ENCODE results near the gene DAB1.

Gene DAB1

DNA sequence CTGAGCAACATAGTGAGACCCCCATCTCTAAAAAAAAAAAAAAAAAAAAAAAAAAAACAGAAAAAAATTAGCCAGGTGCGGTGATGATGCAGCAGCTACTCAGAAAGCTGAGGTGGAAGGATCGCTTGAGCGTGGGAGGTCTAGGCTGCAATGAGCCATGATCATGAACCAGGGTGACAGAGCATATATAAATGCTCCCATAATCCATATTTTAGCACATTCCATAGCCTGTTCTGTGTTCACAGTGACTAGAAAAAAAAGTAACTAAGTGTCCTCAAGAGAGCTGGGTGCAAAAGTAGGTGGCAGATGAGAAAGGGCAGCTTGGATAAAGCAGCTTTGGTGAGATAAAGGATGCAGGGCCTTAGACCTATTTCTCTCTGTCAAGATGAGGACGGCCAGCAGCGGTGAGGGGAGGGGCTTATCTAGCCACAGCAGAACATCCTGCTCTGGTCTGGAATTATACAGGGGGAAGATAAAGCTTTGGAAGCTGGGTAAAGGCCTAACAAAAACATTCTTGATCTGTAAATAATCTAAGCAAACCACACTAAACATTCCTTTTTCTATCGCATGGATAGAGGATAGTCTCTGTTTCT is 205.3 kb downstream of the DAB1 start:
- DNase-seq (ENCODE audit: low read depth) = peak; percentile 95

- DNase-seq (ENCODE audit: low read depth) = no peak
Observed at GRCh38 chr1:57217905-57218304, 206.0 kb downstream of the DAB1 start.

DNA sequence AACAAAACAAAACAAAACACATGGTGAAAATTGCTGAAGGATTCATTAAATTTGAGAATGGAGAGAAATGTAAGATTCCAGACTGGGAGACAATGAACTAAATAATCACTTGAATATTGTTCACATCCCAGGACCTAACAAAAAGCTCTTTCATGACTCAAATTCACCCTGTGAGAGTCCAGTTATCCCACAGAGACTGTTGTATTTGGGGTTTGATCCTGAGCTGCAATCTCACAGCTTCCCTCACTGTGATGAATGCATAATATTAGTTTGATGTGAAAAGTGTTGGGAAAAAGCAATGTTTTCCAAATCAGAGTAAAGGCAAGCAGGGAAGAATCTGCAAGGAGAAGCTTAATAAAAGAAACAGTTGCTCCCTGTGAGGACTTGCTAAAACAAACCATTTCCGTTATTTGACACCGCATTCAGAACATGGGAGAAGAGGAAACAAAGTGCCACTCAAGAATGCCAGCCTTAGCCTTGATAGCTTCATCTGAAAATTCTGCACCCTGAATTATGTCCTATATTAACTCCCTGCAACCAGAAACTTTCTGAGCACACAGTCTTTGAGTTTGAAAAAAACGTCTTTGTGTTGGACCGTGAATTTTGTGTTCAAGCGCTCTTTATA is 208.8 kb downstream of the DAB1 start:
- no peak for DNase-seq (ENCODE audit: low read depth)

DNA sequence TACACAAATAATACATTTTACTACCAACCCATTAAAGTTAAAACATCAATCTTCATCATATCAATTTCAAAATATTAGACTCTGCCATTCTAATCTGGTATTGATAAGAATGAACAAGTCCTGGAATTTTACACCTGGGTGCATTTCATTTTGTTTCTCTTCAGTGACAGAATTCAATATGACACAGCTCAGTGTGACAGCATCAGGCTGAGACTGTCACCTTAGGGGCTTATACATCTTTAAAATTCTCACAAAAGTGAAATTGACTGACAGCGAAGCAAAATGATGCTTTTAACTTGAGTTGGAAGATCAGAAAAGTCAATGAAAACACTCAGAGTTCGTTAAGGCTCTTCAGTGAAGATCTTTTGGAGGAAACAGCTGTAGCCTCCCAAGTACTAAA is 213.0 kb downstream of the DAB1 start:
- no peak for DNase-seq (ENCODE audit: low read depth)

DNA sequence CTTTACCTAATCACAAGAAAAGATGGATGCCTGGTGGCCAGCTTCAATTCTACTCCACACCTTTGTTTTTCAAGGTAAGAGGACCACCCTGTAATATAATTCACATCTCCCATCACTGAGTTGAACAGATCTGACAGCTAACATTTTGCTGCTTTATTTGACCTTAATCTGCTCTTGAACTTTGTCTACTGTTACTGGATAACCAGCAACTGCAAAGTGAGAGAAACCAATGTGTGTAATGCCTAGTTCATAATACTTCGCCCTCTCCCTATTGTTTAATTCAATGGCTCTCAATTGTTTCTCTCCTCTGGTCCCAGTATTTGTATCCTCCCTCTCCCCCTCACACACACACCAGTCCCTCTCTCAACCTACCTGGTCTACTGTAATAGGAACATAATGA is 214.4 kb downstream of the DAB1 start:
- DNase-seq (ENCODE audit: low read depth) = no peak

- DNase-seq (ENCODE audit: low read depth) = no peak
Observed at GRCh38 chr1:57208741-57209302, 215.0 kb downstream of the DAB1 start.

DNA sequence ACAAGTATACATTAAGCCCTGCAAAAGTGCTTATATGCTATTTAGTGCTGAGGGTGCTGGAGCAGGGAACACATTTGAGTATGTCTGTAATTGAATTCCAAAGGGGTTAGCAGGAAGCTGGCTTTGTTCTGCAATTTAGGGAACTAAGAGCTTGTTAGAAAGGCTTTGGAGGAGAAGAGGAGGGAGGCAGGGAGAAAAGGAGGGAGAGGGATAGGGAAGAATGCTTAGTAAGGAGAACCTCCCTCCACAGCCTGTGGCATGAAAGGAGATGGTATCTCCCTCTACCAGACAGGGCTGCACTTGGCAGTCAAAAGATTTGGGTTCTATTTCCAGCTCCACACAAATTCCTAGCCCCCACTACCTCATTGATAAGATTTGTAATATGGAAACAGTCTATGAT is 217.8 kb downstream of the DAB1 start:
- DNase-seq (ENCODE audit: low read depth) = no peak

GRCh38 chr1:57204942-57205787 is 218.7 kb downstream of the DAB1 start:
- DNase-seq (ENCODE audit: low read depth) = no peak

DNA sequence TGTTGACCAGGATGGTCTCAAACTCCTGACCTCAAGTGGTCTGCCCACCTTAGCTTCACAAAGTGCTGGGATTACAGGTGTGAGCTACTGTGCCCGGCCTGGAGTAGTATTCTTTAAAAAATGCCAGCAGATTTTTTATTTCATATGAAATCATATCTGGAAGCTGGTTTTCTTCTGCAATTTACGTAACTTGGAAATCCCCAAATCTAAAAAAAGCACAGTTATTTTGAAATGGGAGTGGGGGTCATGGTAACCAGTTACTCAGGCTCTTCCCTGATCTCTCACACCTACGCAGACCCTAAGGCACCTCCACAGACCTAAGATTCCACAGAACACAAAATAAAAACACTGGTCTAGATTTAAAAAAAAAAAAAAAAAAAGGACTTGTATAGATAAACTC is 219.8 kb downstream of the DAB1 start:
- no peak for DNase-seq (ENCODE audit: low read depth)

DNA sequence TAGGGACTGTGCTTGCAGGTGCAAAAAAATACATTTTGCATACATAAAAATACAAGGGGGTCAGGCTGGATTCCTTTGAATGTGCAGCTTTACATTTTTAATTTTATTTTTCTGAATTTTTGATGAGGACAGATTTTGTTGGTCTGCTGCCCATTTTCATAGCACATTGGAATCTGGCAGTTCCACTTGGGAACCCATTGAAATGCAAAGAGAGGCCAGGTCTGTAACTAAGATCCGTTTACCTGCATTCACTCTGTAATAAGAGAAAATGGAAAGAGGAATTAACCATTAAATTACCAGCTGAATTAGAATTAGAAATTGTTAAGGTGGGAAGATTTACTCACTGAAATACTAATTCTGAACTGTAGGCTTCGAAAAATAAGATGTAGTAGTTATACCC is 221.6 kb downstream of the DAB1 start:
- DNase-seq (ENCODE audit: low read depth) = no peak

DNA sequence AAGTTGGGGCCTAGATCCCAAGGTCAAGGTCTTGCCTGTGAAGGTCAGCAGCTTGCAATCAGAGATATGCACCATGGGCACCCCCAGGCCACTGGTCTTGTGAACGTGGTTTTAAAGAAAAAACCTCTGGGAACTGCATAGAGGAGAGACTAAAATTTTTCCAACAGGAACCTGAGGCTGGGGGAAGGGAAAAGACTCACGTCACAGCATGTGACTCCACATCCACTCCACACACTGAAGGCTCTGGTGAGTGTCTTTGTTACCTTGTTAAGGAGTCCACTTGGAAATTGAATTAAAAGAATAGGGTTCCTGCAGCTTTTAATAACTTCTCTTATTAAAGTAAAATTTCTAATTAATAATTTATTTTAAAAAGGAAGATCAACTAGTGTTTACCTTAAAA is 224.9 kb downstream of the DAB1 start:
- DNase-seq (ENCODE audit: low read depth) = no peak

DNA sequence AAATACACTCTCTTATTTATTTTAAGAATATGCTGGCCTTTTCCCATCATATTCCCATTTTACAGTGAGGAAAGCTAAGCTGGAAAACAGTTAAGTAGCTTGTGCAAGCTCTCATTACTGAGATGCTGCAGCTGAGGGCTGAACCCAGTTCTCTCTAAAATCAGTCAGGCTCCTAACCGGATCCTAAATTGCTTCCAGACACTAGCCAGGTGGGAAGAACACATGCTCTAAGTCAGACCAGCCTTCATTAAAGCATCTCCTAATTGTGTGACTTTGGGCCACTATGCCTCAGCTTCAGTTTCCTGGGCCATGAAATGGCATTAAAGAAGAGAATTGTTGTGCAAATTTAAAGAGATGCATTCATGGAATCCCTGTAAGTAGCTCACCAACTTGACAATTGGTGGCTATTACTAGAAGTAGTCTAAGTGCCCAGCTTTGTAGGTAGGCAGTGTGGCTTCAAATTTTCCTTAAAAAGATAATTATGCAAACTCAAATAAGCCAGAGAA is 228.4 kb downstream of the DAB1 start:
- DNase-seq (ENCODE audit: low read depth) = no peak

- DNase-seq (ENCODE audit: low read depth) = no peak
Observed at GRCh38 chr1:57192222-57192621, 231.6 kb downstream of the DAB1 start.

DNA sequence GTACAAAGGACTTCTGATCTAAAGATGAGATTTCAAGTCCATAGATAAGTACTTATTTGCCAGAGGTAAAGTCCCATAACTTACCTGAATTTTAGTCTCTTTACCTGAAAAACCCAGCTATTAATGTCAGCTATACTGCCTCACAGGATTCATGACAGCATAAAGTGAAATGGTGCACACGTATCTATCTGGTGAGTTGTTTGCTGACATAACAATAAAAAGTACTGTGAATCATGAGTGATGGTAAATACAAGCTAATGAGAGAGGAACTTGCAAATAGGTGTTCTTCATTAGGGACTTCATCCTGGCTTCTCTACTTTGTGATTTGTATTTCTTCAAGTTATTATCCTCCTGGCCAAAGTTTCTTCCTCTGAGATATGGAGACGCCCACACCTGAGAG is 233.0 kb downstream of the DAB1 start:
- DNase-seq (ENCODE audit: low read depth) = no peak

DNA sequence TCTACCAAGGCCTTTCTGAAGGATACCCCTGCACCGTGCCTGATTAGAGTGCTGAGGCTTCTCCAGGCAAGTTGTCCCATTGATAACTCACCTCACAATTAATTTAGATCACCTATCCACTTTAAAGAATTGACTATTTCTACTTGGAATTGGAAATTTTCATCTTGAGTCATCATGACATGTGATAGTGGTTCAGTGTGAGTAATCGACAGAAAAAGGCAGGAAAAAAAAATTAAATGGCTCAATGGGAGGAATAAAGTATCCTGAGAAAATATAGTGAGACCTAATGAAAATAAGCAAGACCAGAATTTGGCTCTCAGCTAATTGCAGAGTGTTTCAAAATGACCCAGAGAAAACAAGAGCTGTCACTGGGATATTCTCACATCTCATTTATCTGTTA is 235.7 kb downstream of the DAB1 start:
- no peak for DNase-seq (ENCODE audit: low read depth)

DNA sequence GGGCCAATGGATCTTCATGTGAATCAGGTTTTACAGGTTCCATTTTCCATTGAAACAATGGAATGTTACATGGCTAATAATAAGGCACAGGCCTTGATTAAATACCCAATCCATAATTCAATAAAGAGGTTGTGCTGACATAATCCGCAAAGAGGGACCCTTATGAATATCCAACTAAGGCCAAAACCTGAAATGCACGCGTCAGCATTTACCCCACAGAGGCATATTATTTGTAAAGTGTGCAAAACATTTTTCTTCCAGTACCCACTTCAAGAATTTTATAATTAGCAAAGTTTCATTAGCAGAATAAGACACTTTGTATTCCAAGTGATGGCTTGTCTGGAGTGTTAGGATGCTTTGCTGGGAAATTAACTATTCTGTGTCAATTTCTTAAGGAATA is 237.4 kb downstream of the DAB1 start:
- no peak for DNase-seq (ENCODE audit: low read depth)

- no peak for DNase-seq (ENCODE audit: low read depth)
Observed at GRCh38 chr1:57179001-57179400, 244.9 kb downstream of the DAB1 start.

DNA sequence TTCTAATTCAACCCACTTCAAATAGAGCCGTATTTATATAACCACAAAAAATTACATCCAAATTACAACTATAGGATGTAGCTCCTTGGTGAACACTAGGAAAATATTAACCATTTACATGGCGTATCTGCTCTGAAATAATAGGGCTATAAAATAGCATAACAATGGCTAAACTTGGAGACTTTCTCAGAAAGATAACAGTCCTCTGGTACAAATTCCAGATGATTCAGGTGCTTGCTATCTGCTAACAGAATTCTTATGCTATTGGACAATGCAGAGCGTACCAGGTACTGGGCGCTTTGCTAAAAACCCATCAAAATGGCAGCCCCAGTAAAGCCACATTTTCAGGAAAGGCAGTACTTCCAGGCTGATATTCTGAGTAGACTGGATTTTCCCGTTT is 248.4 kb downstream of the DAB1 start:
- no peak for DNase-seq (ENCODE audit: low read depth)

GRCh38 chr1:57172040-57172439 is 251.8 kb downstream of the DAB1 start:
- no peak for DNase-seq (ENCODE audit: low read depth)

DNA sequence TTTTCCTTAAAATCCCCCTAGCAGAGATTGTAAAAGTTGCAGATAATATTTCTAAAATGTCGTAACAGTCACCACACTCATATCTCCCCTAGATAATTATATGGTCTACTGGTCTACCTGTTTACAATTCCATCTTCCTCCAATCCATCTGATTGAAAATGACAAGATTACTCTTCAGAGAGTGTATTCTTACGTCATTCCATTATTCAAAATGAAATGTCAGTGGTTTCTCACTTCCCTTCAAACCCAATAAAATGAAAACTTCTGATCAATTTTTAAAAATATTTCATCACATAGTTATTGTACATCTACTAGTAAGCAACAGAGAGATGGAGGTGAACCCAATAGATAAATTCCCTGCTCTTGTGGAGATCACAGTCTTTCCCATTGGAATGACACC is 255.9 kb downstream of the DAB1 start:
- DNase-seq (ENCODE audit: low read depth) = no peak

DNA sequence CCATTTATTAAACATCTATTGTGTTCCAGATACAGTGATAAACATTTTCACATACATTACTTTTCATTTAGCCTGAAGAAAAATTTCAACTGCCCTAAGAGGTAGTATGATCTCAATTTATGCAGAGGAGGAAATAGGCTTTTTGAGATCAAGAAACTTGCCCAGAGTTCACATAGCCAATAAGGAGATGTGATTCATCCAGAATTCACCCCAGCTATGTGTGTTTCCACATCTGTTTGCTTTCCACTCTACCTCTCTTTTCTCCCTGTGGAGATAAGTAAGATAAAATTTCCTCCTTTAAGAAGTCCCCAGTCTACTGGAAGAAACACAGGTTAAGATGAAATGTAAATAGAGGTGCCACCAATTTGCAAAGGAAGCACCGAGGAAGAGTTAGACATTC is 258.3 kb downstream of the DAB1 start:
- DNase-seq (ENCODE audit: low read depth) = no peak

DNA sequence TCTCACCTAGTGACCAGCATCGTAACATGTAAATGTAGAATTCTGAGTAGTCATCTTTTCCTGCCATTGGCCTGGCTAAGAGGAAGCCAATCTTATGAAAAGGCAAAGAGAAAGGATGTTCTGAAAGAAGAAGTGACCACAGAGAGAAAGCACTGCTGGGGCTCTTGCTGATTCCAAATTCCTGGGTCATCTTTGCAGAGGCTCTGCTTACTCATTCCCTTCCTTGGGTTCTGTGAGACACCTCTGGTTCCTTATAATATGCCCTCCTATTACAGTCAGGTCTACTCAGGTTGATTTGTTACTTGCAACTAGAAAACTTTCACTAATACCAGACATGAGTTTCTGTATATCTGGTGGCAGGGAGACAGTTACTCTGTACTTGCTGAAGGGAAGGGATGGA is 259.3 kb downstream of the DAB1 start:
- DNase-seq (ENCODE audit: low read depth) = no peak

- no peak for DNase-seq (ENCODE audit: low read depth)
Observed at GRCh38 chr1:57163789-57164188, 260.1 kb downstream of the DAB1 start.
